GM12892 (cell line): ENCODE data around the gene JRKL.

Source experiments
- POLR2A ChIP-seq: IDR thresholded peaks from 2 replicates; pipeline ENCODE4 v1.6.1; 2011; ENCODE audit warnings: low read depth, low read length, control low read depth
- POLR2AphosphoS5 ChIP-seq: IDR thresholded peaks from 2 replicates; pipeline ENCODE4 v1.6.1; 2011; ENCODE audit warnings: low read depth, low read length, control low read depth
- TAF1 ChIP-seq: IDR thresholded peaks from 2 replicates; pipeline ENCODE4 v1.6.1; 2011; ENCODE audit warnings: low read depth, mild to moderate bottlenecking, control low read depth, low read length, borderline replicate concordance

GRCh38 chr11:96394773-96395172 is 5.0 kb downstream of the JRKL start:
- no peak for TF ChIP-seq POLR2A
- TF ChIP-seq POLR2AphosphoS5: no peak
- no peak for TF ChIP-seq TAF1
